WTC11 (cell line): Measurements from ENCODE around the gene ANKRD49.

ENCODE experiments used
- AFF4 ChIP-seq: sonication (generic); formaldehyde crosslinking; IDR thresholded peaks from 2 replicates; pipeline ENCODE4 v1.8.1; 2023; ENCODE audit warnings: mild to moderate bottlenecking, missing genetic modification reagents, borderline replicate concordance
- ARID4B ChIP-seq: sonication (generic); formaldehyde crosslinking; IDR thresholded peaks from 2 replicates; pipeline ENCODE4 v1.8.0; 2023; ENCODE audit warnings: missing genetic modification reagents, mild to moderate bottlenecking, borderline replicate concordance
- ATF6 ChIP-seq: sonication (generic); formaldehyde crosslinking; IDR thresholded peaks from 2 replicates; pipeline ENCODE4 v1.8.1; 2023; ENCODE audit warnings: mild to moderate bottlenecking, missing genetic modification reagents
- CTCF ChIP-seq: fragments of 200-600 bp; IDR thresholded peaks from 2 replicates; pipeline ENCODE4 v1.8.0; 2022; ENCODE audit warnings: antibody characterized with exemption
- ESRRA ChIP-seq: sonication (generic); formaldehyde crosslinking; IDR thresholded peaks from 2 replicates; pipeline ENCODE4 v1.8.1; 2022; ENCODE audit warnings: mild to moderate bottlenecking, missing genetic modification reagents, borderline replicate concordance
- FOXK1 ChIP-seq: sonication (generic); formaldehyde crosslinking; IDR thresholded peaks from 2 replicates; pipeline ENCODE4 v1.8.0; 2022; ENCODE audit warnings: mild to moderate bottlenecking, moderate library complexity, missing genetic modification reagents
- MAX ChIP-seq: sonication (generic); formaldehyde crosslinking; IDR thresholded peaks from 2 replicates; pipeline ENCODE4 v1.8.0; 2022; ENCODE audit warnings: mild to moderate bottlenecking, missing genetic modification reagents
- PRRX2 ChIP-seq: fragments of 250-450 bp; sonication (Bioruptor Pico); IDR thresholded peaks from 2 replicates; pipeline ENCODE4 v1.8.0; 2021; ENCODE audit warnings: mild to moderate bottlenecking
- SP1 ChIP-seq: sonication (generic); formaldehyde crosslinking; conservative IDR thresholded peaks from 2 replicates; pipeline ENCODE4 v1.8.1; 2022; ENCODE audit warnings: missing genetic modification reagents
- TEAD4 ChIP-seq: sonication (generic); formaldehyde crosslinking; IDR thresholded peaks from 2 replicates; pipeline ENCODE4 v1.8.0; 2022; ENCODE audit warnings: mild to moderate bottlenecking, missing genetic modification reagents
- USF2 ChIP-seq: sonication (generic); formaldehyde crosslinking; IDR thresholded peaks from 2 replicates; pipeline ENCODE4 v1.8.1; 2023; ENCODE audit warnings: mild to moderate bottlenecking, missing genetic modification reagents, moderate library complexity
- ZBTB21 ChIP-seq: sonication (generic); formaldehyde crosslinking; IDR thresholded peaks from 2 replicates; pipeline ENCODE4 v1.8.1; 2023; ENCODE audit warnings: mild to moderate bottlenecking, missing genetic modification reagents, borderline replicate concordance
- ZNF671 ChIP-seq: fragments of 250-450 bp; sonication (Bioruptor Pico); IDR thresholded peaks from 2 replicates; pipeline ENCODE4 v1.8.0; 2021; ENCODE audit warnings: mild to moderate bottlenecking

- TF ChIP-seq AFF4 (CRISPR knock-in tag) (no peak), PRRX2 (CRISPR knock-in tag) (no peak), TEAD4 (CRISPR knock-in tag) (no peak), ATF6 (CRISPR knock-in tag) (no peak), USF2 (CRISPR knock-in tag) (no peak), ZBTB21 (CRISPR knock-in tag) (no peak), CTCF (no peak), ESRRA (CRISPR knock-in tag) (no peak), SP1 (no peak), ZNF671 (no peak), ARID4B (no peak), MAX (CRISPR knock-in tag) (no peak), FOXK1 (CRISPR knock-in tag) (no peak)
These were observed 44.8 kb upstream of the ANKRD49 start for GRCh38 chr11:94449029-94449428.
